Fibroblast of skin of right quadriceps (primary cell): ENCODE results near the gene PPP1R1B.

Experiments
- DNase-seq: peaks from one replicate; pipeline ENCODE4 v3.0.0-alpha.2; 2013

Gene PPP1R1B

DNA sequence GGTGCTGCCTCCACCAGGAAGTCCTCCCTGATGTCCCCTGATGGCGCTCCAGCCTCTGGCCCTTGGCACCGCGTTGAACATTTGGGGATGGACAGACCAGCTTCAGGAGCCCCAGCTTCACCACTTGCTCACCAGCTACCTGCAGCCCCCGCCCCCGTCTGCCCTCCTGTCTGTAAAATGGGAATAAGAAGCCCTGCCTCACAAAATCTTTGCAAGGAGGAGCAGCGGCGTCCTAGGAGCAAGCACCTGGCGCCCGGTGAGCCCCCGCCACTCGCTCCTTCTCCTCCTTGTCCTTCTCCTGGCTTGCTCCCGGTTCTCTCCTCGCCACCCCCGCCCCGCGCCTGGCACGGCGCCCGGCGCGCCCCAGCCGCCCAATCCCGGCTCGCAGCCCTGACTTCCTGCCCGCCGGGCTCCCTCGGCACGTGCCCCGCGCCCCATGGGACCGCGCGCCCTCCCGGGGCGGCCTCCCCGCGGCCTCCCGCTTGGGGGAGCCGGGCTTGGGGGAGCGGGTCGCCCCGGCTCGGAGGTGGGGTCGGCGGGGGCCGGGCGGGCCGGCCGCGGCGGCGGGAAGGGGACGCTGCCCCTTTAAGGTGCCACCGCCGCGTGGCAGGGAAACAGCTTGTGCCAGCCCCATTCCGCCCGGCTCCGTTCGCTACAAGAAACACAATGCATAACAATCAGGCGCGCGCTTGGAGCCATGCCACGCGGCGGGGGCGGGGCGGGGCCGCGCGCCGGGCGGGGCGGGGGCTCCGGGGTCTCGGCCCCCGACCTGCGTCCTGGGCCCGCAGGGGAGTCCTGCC, 9.1 kb upstream of the PPP1R1B start:
- peak; percentile 45 for DNase-seq

GRCh38 chr17:39618246-39618913, 8.4 kb upstream of the PPP1R1B start:
- DNase-seq = no peak

DNA sequence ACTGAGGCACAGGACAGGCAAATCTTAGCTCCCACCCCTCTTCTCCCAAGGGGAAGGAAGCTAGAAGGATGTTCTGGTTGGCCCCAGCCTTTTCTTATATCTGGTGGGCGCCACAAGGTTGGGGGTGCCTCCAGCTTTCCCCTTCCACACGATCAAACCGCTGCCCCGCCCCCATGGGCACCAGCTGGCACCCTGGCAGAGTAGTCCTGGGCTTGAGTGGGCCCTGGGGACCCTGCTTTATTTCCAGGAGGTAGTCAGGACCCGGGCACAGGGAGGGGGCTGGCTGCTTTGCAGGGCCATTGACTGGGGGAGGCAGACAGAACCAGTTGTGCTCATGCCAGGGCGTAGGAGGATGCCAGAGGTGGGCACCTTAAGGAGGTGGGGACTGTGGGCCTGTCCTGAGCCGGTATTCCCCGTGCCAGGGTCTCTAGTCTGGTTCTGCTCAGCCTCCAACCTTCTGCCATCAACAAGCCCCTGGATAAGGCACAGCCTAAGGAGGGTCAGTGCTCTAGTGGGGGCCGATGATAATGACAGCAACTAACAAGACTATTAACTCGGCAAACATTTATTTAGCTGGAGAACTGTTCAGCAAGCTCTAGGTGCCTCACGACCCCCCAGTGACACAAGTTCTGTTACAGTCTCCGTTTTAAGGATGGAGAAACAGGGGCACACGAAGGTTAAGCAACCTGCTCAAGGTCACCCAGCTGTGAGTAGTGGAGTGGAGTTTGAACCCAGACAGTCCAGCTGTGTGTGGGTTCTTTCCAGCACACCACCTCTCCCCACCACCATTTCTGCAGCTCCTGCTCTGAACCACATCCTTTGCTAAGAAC, 7.6 kb upstream of the PPP1R1B start:
- no peak for DNase-seq

DNA sequence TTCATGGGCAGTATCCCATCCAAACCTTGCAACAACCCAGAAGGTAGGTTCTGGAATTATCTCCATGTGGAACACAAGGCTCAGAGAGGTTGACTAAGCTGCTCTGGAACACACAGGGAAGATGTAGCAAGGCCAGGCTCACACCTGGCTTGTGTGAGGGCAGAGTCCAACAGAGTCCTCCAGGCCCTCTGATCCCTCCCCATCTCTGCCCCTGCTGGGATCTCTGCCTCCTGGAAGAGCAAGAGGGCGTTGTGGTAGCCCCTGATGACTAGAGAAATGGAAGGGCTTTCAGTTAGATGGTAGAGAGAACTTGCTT, 7.0 kb upstream of the PPP1R1B start:
- DNase-seq = no peak

- peak; percentile 75 for DNase-seq
Measured at GRCh38 chr17:39621523-39622379, 5.0 kb upstream of the PPP1R1B start.

DNA sequence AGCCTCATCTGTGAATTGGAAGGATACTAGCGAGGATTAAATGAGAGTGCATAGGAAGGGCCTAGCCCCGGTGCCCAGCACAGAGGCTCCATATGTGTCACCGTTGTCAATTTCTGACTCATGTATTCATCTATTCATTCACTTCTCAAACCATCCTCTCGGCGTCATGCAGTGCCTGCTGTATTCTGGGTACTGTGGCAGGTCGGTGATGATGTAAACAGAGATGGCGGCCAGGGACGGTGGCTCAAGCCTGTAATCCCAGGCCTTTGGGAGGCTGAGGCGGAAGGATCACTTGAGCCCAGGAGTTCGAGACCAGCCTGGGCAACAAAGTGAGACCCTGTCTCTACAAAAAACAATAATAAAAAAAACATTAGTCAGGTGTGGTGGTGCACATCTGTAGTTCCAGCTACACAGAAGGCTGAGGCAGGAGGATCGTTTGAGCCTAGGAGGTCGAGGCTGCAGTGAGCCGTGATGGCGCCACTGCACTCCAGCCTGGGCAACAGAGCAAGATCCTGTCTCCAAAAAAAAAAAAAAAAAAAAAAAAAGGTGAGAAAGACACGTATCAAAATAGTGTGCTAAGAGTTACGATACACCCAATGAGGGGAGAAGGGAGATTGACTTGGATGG, 4.3 kb upstream of the PPP1R1B start:
- DNase-seq = no peak

DNA sequence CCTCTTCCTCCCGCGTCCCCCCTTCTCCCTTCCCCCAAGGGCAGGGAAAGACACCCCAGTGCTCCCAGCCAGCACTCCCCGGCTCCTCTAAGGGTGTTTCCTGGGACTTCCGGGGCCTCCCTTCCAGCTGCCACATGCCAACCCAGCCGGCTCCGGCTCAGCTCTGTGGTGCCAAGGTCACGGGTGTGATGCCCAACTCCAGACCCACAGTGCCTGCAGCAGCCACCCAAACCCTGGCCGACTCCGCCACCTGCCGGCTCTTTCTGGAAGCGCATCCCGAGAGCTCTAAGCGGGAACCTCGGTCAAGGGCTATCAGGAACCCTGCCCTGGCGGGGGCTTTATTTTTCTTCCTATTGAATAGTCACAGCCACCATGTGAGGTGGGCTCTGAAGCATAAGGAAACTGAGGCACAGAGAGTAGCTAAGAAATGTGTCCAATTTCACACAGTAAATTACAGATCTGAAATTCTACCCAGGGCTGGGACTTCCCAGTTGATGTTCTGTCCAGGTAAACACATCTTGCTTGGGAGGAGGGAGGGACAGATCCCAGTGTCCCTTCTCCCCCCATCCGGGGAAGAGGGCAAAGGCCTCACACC, 3.3 kb upstream of the PPP1R1B start:
- DNase-seq = peak; percentile 42

DNA sequence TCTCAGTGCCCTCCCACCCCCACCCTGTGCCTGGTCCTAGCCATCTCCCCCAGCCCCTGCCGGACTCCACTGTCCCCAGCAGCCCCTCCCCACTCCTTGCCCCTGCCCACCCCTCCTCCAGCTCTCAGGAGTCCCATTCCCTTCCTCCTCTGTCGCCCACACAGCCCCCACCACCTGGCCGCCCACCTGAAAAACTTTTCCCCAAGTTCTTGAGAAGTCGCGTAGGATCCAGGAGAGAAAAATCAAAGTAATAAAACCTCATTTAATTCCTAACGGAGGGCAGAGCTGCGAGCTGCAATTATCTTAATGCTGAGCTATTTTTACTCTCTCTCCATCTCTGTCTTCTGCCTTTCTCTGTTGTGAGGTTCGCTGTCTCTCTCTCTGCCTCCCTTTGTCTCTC, 2.4 kb upstream of the PPP1R1B start:
- no peak for DNase-seq

GRCh38 chr17:39625198-39625785, 1.5 kb upstream of the PPP1R1B start:
- no peak for DNase-seq

DNA sequence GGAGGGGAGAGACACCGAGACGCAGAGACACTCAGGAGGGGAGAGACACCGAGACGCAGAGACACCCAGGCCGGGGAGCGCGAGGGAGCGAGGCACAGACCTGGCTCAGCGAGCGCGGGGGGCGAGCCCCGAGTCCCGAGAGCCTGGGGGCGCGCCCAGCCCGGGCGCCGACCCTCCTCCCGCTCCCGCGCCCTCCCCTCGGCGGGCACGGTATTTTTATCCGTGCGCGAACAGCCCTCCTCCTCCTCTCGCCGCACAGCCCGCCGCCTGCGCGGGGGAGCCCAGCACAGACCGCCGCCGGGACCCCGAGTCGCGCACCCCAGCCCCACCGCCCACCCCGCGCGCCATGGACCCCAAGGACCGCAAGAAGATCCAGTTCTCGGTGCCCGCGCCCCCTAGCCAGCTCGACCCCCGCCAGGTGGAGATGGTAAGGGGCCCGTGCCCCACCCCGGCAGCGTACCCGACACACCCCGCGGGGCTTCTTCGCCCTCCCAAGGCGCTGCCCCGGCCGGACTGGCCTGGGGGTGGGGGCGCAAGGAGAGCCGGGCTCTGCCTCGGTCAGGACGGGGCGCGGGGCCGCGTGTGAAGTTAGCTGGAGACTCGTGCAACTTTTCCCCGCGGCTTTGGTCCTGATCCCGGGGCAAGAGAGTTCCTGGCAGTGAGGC, 427 bp downstream of the PPP1R1B start:
- DNase-seq = no peak

GRCh38 chr17:39627712-39628516, 1.2 kb downstream of the PPP1R1B start:
- DNase-seq = no peak

GRCh38 chr17:39628655-39629493, 2.1 kb downstream of the PPP1R1B start:
- DNase-seq = no peak

- no peak for DNase-seq
Measured at GRCh38 chr17:39629494-39629880, 2.7 kb downstream of the PPP1R1B start.

DNA sequence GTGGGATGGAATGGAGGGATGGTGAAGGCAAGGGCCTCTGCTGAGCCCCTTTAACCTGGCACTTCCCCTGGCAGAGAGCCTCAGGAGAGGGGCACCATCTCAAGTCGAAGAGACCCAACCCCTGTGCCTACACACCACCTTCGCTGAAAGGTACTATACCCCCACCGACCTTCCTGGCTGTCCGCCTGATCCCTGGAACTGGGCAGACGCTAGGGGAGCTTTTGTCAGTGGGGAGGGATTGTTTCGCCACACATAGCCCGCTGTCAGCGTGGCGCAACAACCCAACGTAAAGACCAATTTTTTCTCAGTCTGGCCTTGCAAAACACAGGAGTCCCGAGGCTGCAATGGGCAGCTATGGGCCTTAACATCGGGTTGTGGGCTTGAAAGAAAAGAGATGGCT, 3.1 kb downstream of the PPP1R1B start:
- DNase-seq = no peak

DNA sequence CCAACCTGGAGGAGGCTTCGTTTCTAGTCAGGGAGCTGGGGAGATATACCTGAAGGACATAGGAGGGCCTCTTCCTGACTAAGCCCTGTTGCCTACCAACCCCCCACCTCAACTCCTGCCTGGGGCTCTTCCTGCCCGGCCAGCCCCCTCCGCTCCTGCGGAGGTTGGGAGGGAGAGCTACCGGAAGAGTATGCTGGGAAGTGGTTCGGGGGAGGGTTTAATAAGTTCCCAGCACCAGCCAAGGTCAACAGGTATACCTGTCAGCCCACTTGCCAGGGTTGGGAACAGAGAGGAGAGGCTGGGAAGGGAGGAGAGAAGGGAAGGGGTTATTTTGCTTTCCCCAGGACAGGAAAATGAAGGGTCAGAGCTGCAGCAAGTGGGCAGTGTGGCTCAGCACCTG, 4.7 kb downstream of the PPP1R1B start:
- no peak for DNase-seq

DNA sequence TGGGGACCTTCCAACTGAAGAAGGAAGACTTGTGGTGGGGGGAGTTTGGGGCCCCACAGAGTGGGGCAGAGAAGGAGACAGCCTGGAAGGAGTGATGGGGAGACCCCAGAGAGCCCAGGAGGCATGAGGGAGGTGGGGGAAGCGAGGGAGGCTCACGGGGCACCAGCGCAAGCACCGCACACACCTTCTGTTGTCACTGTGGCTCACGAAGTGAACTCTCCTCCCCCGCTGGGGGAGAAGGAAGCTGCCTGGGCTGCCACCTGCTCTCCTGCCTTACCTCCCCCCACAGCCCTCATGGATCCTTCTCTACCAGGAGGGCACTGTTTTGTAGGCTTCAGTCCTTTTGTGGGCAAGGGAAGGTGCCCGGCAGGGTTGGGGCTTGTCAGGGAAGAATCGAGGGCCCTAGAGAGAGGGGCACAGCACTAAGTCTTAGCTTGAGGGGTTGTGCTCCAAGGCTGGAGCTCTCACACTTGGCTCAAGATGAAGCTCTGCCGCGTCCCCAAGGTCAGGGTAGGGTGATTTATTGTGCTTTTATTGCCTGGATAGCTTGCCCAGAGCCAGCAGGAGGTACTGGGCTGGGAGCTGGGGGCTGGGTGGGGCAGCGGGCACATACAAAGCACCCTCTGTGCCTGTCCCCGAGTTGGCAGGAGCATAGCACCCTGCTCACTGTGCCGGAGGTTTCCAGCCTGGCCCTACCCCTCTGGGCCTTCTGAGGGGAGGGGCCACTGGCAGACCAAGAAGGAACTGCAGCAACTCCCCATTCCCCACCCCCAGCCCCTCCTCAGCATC, 5.6 kb downstream of the PPP1R1B start:
- DNase-seq = no peak

DNA sequence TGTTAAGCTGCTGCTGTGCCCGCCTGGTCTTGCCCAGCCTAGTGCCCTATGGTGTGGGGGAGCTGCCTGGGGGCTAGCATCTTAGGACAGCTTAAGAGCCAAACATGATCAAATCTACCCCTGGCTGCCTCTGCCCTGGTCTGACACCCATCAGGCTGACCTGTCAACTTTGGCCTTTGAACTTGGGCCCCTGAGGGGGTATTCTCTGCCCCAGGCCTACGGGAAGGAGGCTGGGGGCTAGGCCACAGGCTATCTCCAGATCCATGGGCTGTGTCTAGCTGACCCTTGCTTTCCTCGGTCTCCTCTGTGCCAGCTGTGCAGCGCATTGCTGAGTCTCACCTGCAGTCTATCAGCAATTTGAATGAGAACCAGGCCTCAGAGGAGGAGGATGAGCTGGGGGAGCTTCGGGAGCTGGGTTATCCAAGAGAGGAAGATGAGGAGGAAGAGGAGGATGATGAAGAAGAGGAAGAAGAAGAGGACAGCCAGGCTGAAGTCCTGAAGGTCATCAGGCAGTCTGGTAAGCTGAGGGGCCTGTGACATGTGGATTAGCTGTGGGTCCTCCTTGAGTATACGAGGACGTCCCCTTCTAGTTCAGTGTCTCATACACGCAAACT, 6.9 kb downstream of the PPP1R1B start:
- no peak for DNase-seq

GRCh38 chr17:39634384-39634871, 7.7 kb downstream of the PPP1R1B start:
- DNase-seq = peak; percentile 32
